K562 (cell line): Measurements from ENCODE around the gene SP4. TPM values are rescaled to one million over a fixed set of nuclear protein-coding genes. Genes with fewer than 3 reads are reported as not detected.

Experiments
- ATAC-seq: fragments of 200-7000 bp; cut with Tn5 transposase; 3 replicates; pipeline ENCODE4 v1.9.1; 2020; ENCODE audit warnings: moderate library complexity
- BruUV-seq: library from RNA; stranded (reverse); fragments of 400-500 nt; replicated peaks from 2 replicates; lab custom pipeline; 2021; lab: Mats Ljungman, UMichigan
- CTCF ChIA-PET: fragments of 300-600 bp; formaldehyde crosslinking; extraction: SDS; loops from one replicate; lab custom pipeline; 2021; ENCODE audit warnings: low intra/inter-chr PET ratio; lab: Yijun Ruan, JAX
- POLR2A ChIA-PET: fragments of 300-600, 350-650 bp; sonication (Branson Sonifier 250); formaldehyde crosslinking; extraction: SDS; loops from one replicate; lab custom pipeline; 2021; ENCODE audit warnings: antibody characterized with exemption, inconsistent platforms; lab: Yijun Ruan, JAX
- DNase-seq, 4 experiments: peaks; one replicate each; pipeline versions ENCODE4 v3.0.0 to v3.0.0-alpha.2; 2011 to 2018; ENCODE audit warnings: low spot score in 3 of 4, mixed read lengths in 3 of 4; ENCODE audit errors: extremely low read depth in 1 of 4
- FAIRE-seq: peaks from 2 replicates; lab custom pipeline; 2011; peaks lifted over from hg19 to GRCh38; lab: Jason Lieb, UNC
- H2AFZ ChIP-seq: 2 replicates; pipeline ENCODE4 v1.6.0; 2011; ENCODE audit warnings: low read depth, low read length, control low read depth, inconsistent platforms
- H3K27ac ChIP-seq: fragments of 200-600 bp; 3 replicates; pipeline ENCODE4 v1.8.0; 2011; ENCODE audit warnings: low read depth, mild to moderate bottlenecking, control low read depth, inconsistent platforms, low read length, moderate library complexity, mixed read lengths; ENCODE audit errors: extremely low read depth
- H3K27me3 ChIP-seq, 2 experiments: fragments of 300-600 bp in 1 of 2; 2 replicates in 1 of 2; 3 replicates in 1 of 2; pipeline versions ENCODE4 v1.6.0 to v1.8.0; 2011; ENCODE audit warnings: inconsistent platforms in 2 of 2, low read length in 2 of 2, mild to moderate bottlenecking in 1 of 2, mixed read lengths in 1 of 2, moderate library complexity in 1 of 2; ENCODE audit not compliant: control insufficient read depth in 2 of 2, insufficient read depth in 2 of 2
- H3K36me3 ChIP-seq: fragments of 300-600 bp; 3 replicates; pipeline ENCODE4 v1.8.0; 2011; ENCODE audit warnings: mild to moderate bottlenecking, low read length, inconsistent platforms; ENCODE audit not compliant: control insufficient read depth, insufficient read depth
- H3K4me1 ChIP-seq, 2 experiments: fragments of 200-600 bp in 1 of 2; replicated peaks in 1 of 2; 2 replicates in 1 of 2; 3 replicates in 1 of 2; pipeline versions ENCODE4 v1.5.1 to v1.8.0; 2011; ENCODE audit warnings: inconsistent platforms in 2 of 2, low read length in 2 of 2, mild to moderate bottlenecking in 1 of 2, mixed read lengths in 1 of 2, moderate library complexity in 1 of 2; ENCODE audit not compliant: control insufficient read depth in 2 of 2, insufficient read depth in 2 of 2
- H3K4me2 ChIP-seq: 2 replicates; pipeline ENCODE4 v1.6.1; 2011; ENCODE audit warnings: low read length, control low read depth, inconsistent platforms, mixed read lengths; ENCODE audit not compliant: insufficient read depth
- H3K4me3 ChIP-seq: fragments of 200-600 bp; sonication (generic), shearing (Covaris generic); 2 replicates; pipeline ENCODE4 v1.5.1; 2016; ENCODE audit warnings: control low read depth, inconsistent platforms
- H3K79me2 ChIP-seq: fragments of 200-600 bp; 3 replicates; pipeline ENCODE4 v1.8.0; 2011; ENCODE audit warnings: low read length, inconsistent platforms; ENCODE audit not compliant: control insufficient read depth, insufficient read depth
- H3K9ac ChIP-seq, 2 experiments: 2 replicates each; pipeline versions ENCODE4 v1.6.0 to v1.6.1; 2011; ENCODE audit warnings: low read depth in 2 of 2, low read length in 2 of 2, control low read depth in 1 of 2, inconsistent platforms in 1 of 2, mild to moderate bottlenecking in 1 of 2, mixed read lengths in 1 of 2; ENCODE audit not compliant: insufficient read depth in 1 of 2
- H3K9me1 ChIP-seq: one replicate; pipeline ENCODE4 v1.6.0; 2011; ENCODE audit warnings: inconsistent platforms, mild to moderate bottlenecking, low read length, moderate library complexity; ENCODE audit not compliant: control insufficient read depth, insufficient read depth
- H3K9me3 ChIP-seq: replicated peaks from 2 replicates; pipeline ENCODE4 v1.5.1; 2011; ENCODE audit warnings: low read depth, low read length, inconsistent platforms; ENCODE audit not compliant: control insufficient read depth, insufficient read depth
- H4K20me1 ChIP-seq: replicated peaks from 2 replicates; pipeline ENCODE4 v1.6.1; 2011; ENCODE audit warnings: low read length, inconsistent platforms, mixed read lengths; ENCODE audit not compliant: control insufficient read depth, insufficient read depth
- KLF6 ChIP-seq: fragments of 250-450 bp; sonication (Bioruptor Pico); IDR thresholded peaks from 2 replicates; pipeline ENCODE4 v1.4.0; 2020; ENCODE audit warnings: mild to moderate bottlenecking, moderate library complexity, borderline replicate concordance
- SMARCE1 ChIP-seq: fragments of 450-650 bp; IDR thresholded peaks from 2 replicates; pipeline ENCODE4 v1.7.1; 2016; ENCODE audit warnings: mild to moderate bottlenecking
- SNAPC5 ChIP-seq: fragments of 250-450 bp; sonication (Bioruptor Pico); IDR thresholded peaks from 2 replicates; pipeline ENCODE4 v1.8.0; 2021; ENCODE audit warnings: moderate library complexity, mild to moderate bottlenecking, inconsistent platforms
- STAG1 ChIP-seq: sonication (generic); formaldehyde crosslinking; IDR thresholded peaks from 2 replicates; pipeline ENCODE4 v1.5.0; 2020; ENCODE audit warnings: missing genetic modification reagents, borderline replicate concordance
- USF2 ChIP-seq: sonication (generic); formaldehyde crosslinking; IDR thresholded peaks from 2 replicates; pipeline ENCODE4 v1.5.0; 2020; ENCODE audit warnings: missing genetic modification reagents
- ZFP36 ChIP-seq: fragments of 150-350 bp; IDR thresholded peaks from 2 replicates; pipeline ENCODE4 v1.6.1; 2018; ENCODE audit warnings: low read length, low read depth; ENCODE audit not compliant: partially characterized antibody
- ZNF324 ChIP-seq: fragments of 250-450 bp; sonication (Bioruptor Pico); IDR thresholded peaks from 2 replicates; pipeline ENCODE4 v1.4.0; 2020; ENCODE audit warnings: mild to moderate bottlenecking
- ZNF695 ChIP-seq: fragments of 450-650 bp; formaldehyde crosslinking; IDR thresholded peaks from 2 replicates; pipeline ENCODE4 v1.4.0; 2020; ENCODE audit warnings: mild to moderate bottlenecking, moderate library complexity
- WGBS: fragments of 100-300 bp; shearing (Covaris generic); methylation state at CpG from one replicate; pipeline ENCODE4 v1.1.6; 2016; ENCODE audit warnings: low coverage, mixed read lengths; ENCODE audit not compliant: insufficient coverage; ENCODE audit errors: missing lambda C conversion rate; 5-methylcytosine and 5-hydroxymethylcytosine counted together
- in situ Hi-C: fragments of 300-500 bp; cut with MboI; formaldehyde crosslinking; loops from 4 replicates; pipeline ENCODE4 v1.15.0; 2018; ENCODE audit warnings: inconsistent platforms, mixed read lengths
- intact Hi-C: fragments of 100-400 bp; cut with micrococcal nuclease; formaldehyde crosslinking; loops from 2 replicates; pipeline ENCODE4 v1.14.2; 2022
- polyA plus RNA-seq, 8 experiments: library from polyadenylated mRNA; depleted of rRNA in 4 of 8; stranded (reverse) in 5 of 8; unstranded in 3 of 8; fragments of >200 nt; fragmentation: Nextera tagmentation in 2 of 8; fragmentation: Illumina TruSeq in 1 of 8; extraction: Ambion mirVana in 2 of 8; extraction: Trizol in 1 of 8; gene quantifications; 2 replicates each; pipeline versions ENCODE4 v1.2.1 to v1.2.3, GENCODE V29; 2011 to 2014; ENCODE audit warnings: inconsistent platforms in 1 of 8, missing spikeins in 1 of 8
- total RNA-seq, 7 experiments: library from RNA; depleted of rRNA in 6 of 7; stranded (reverse); fragments of >200 nt in 6 of 7; fragmentation: Illumina TruSeq in 2 of 7; extraction: Trizol in 2 of 7; gene quantifications; 2 replicates each; pipeline versions ENCODE4 v1.2.1 to v1.2.3, GENCODE V29; 2011 to 2021; ENCODE audit warnings: low replicate concordance in 1 of 7
- TF ChIP-seq, protein P1 (sequence below): sonication (generic); formaldehyde crosslinking; IDR thresholded peaks from 2 replicates; pipeline ENCODE4 v1.8.0; 2022; ENCODE audit warnings: missing genetic modification reagents, mild to moderate bottlenecking, moderate library complexity, borderline replicate concordance
- TF ChIP-seq, protein P2 (sequence below): sonication (generic); formaldehyde crosslinking; IDR thresholded peaks from 2 replicates; pipeline ENCODE4 v1.9.0; 2022; ENCODE audit warnings: mild to moderate bottlenecking, missing genetic modification reagents

The SP4 gene
- total and polyA plus RNA-seq, 9 of the 15 experiments (the other 6 are each of a cell fraction or from before 2014, with no cell fraction given): 2.4 to 9.4 (median 4.5) TPM

DNA sequence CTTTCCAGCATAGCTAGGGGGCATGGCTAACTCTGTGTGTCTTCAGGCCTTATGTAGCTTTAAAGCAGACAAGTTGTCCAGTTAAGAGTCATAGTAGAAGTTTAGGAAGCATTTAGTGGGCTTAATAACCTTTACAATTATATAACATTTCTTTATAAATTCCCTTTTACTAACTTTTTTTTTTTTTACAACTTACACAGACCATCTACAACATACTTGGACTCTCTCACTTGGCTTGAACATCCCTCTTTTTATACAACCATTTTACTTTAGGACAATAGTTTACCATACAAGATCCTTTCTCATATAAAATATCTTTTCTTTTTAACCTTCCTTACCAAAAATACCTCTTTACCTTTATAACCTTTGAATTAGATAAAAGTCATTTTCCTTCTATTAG lies 26.3 kb downstream of the SP4 start:
- Histone ChIP-seq H3K9ac (no peak overlapping the region), H3K4me1 (peaks cover 0 to 4% of the 10 kb centered on the region in 2 experiments; a peak in 1 of 5 replicates), H4K20me1 (no peaks in the 10 kb centered on the region), H3K4me3 (no peak overlapping the region), H3K4me2 (no peak overlapping the region), H3K27me3 (no peaks in the 10 kb centered on the region), H3K79me2 (no peaks in the 10 kb centered on the region), H3K27ac (no peak overlapping the region), H2AFZ (no peak overlapping the region), H3K9me1 (no peaks in the 10 kb centered on the region), H3K9me3 (no peaks in the 10 kb centered on the region), H3K36me3 (no peaks in the 10 kb centered on the region; the same call in 2 of the 3 replicates)
- TF ChIP-seq ZFP36 (peak; percentile 63), SMARCE1 (no peak)
- DNase-seq (peak in 1 of 4 experiments; percentile 11), FAIRE-seq (no peak), ATAC-seq (no peak)
- intact Hi-C loops (no loop called here), in situ Hi-C loops (no loop called here)
- no TSS peak for BruUV-seq
- CTCF ChIA-PET: no interaction called here
- POLR2A ChIA-PET: interaction anchor here (0.6 to 1.5 kb wide), 3 partner anchors 11 to 110 kb away, joined by 3 read pairs; no protein-coding TSS in a partner anchor

DNA sequence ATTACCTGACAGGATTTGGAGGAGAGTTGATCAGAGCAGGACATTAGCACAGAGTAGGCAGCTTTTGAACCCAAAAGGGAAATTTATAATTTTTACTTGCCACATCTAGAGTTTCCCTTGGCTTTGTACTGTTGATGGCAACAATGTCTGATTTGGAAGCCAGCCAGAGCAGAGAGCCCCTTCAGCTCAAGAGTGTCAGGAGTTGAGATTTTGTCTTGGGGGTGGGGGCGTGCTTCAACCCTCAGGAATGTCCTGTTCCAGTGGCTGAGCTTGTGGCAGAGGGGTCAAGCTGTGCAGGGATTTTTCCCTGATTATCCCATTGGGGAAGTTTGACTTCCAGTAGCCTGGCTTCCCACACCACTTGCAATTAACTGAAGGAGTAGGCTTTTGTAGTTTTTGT lies 27.0 kb downstream of the SP4 start:
- intact Hi-C loops: no loop called here
- H3K4me2 ChIP-seq: no peak overlapping the region
- 36% methylated on average over 1 of the region's 1 CpG for WGBS
- H3K9me1 ChIP-seq: no peaks in the 10 kb centered on the region
- H4K20me1 ChIP-seq: no peaks in the 10 kb centered on the region
- FAIRE-seq: no peak
- no peak for DNase-seq
- H3K36me3 ChIP-seq: no peaks in the 10 kb centered on the region; the same call in 2 of the 3 replicates
- ChIA-PET CTCF (no interaction called here), POLR2A (no interaction called here)
- in situ Hi-C loops: no loop called here
- no peaks in the 10 kb centered on the region for H3K27me3 ChIP-seq
- no peak overlapping the region for H3K27ac ChIP-seq
- no peak overlapping the region for H2AFZ ChIP-seq
- BruUV-seq: no TSS peak
- no peaks in the 10 kb centered on the region for H3K9me3 ChIP-seq
- ATAC-seq: no peak
- peaks cover 0 to 4% of the 10 kb centered on the region in 2 experiments; a peak in 1 of 5 replicates for H3K4me1 ChIP-seq
- no peaks in the 10 kb centered on the region for H3K79me2 ChIP-seq
- no peak overlapping the region for H3K4me3 ChIP-seq
- no peak overlapping the region for H3K9ac ChIP-seq
- no peak for TF ChIP-seq USF2 (CRISPR knock-in tag)
- no peak for TF ChIP-seq SNAPC5
- TF ChIP-seq KLF6 (CRISPR knock-in tag): no peak
- TF ChIP-seq ZNF324: no peak
- no peak for TF ChIP-seq STAG1
- TF ChIP-seq, protein P1, sequence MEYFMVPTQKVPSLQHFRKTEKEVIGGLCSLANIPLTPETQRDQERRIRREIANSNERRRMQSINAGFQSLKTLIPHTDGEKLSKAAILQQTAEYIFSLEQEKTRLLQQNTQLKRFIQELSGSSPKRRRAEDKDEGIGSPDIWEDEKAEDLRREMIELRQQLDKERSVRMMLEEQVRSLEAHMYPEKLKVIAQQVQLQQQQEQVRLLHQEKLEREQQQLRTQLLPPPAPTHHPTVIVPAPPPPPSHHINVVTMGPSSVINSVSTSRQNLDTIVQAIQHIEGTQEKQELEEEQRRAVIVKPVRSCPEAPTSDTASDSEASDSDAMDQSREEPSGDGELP: no peak
- TF ChIP-seq ZNF695 (CRISPR knock-in tag): no peak
- TF ChIP-seq, protein P2, sequence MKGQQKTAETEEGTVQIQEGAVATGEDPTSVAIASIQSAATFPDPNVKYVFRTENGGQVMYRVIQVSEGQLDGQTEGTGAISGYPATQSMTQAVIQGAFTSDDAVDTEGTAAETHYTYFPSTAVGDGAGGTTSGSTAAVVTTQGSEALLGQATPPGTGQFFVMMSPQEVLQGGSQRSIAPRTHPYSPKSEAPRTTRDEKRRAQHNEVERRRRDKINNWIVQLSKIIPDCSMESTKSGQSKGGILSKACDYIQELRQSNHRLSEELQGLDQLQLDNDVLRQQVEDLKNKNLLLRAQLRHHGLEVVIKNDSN: no peak
